HG03565 (cell line): ENCODE results near the gene GALE.
"Not testable (repeated sequence)": the region's sequence is repeated elsewhere in the genome, so short reads cannot be mapped to it uniquely, and the experiment has no call there.

ENCODE experiments used
- ATAC-seq: cut with Tn5 transposase; IDR thresholded peaks from one replicate; pipeline ENCODE4 v1.9.1; 2021; ENCODE audit warnings: mild to moderate bottlenecking, moderate library complexity; ENCODE audit not compliant: unreplicated experiment

Gene GALE

DNA sequence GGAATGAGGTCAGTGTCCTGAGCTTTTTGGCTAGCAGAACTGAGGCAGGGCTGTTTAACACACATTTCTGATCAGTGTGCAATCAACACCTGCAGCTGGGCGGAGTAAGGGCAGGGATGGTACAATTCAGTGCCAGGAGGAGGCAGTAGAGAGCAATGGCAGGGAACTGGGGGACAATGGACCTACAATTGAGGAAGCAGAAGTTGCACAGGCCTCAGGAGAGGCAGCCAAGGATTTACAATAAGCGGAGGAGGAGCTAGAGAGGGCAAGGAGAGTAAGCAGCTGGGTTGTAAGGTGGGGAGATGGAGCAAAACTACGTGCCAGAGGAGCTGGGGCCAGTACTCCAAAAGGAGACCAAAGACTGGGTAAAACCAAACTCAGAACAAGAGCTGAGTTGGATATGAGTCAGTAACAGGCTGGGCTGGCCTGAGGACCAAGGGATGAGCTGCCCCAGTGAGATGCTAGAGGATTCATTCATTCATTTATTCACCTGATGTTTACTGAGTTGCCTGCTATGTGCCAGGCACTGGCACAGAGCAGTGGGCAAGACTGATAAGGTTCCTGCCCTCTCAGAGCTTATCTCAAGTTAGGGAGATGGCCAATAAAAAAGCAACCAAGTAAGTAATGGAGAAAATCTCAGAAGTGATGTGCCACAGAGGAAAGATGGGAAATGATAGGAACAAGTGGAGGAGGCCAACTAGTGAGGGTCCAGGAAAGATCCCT is 10.4 kb upstream of the GALE start:
- ATAC-seq, result no peak

DNA sequence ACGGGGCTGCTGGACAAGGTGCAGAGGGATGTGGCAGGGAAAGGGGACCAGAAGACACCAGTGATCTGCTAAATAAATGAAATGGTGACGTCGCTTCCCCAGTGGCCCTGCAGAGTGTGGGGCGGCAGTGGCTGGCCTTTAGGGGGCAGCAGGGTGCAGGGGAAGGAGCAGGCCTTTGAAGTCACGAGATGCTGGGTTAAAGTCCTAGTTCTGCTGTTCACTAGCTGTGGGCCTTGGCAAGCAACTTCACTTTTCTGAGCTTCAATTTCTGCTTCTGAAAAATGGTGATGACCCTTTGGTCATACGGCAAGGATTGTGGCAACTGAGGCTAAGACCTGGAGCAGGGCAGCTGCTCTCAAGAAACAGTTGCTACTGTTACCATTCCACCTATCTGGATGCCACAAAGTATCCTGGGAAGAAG is 9.2 kb upstream of the GALE start:
- no peak for ATAC-seq

DNA sequence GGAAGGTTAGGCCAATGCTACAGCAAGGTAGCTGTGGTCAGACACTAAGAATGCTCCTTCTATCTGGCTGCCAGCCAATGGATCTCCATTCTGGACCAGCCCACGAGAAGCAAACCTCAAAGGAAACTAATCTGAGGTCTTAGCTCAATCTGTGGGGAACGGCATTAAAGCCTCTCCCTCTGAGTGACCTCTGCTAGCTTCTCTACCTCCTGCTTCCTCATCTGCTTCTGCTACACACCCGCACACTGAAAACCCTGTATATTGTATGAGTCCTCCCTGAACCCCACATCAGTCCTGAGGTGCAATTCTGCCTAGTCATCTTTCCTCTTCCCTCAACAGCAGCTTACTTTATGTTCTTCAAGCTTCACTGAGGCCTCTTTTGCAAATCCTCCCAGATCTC is 6.9 kb upstream of the GALE start:
- no peak for ATAC-seq

DNA sequence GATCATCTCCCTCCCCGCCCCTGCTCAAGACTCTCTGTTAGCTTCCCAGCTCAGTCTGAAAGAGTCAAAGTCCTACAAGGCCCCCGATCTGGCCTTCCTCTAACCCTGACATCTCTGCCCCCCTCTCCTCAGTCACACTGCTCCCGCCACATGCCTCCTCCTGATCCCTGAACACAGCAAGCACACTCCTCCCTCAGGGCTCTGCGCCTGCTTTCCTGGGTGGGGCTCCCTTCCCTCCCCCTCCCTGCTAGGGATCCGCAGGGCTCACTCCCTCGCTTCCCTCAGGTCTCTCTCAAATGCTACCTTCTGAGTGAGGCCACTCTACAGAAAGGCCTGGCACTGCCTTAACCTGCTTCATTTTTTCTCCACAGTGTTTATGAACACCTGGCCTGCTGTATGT is 5.7 kb upstream of the GALE start:
- ATAC-seq, result no peak

DNA sequence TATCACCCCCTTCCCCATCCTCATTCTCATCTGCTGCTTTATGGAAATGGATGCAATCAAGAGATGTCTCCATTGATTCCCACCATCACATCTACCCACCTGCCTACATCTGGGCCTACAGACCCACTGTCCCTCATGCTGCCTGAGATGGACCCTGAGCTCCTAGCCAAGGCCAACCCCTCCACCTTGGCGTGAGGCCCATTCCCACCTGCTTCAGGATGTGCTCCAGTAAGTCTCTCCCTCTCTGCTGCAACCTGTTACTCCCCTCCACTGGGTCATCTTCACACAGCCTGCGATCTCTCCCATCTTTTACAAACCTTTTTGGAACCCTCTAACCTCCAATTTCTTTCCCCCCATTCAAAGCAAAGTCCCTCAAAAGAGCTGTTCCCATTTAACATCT is 4.5 kb upstream of the GALE start:
- no peak for ATAC-seq

DNA sequence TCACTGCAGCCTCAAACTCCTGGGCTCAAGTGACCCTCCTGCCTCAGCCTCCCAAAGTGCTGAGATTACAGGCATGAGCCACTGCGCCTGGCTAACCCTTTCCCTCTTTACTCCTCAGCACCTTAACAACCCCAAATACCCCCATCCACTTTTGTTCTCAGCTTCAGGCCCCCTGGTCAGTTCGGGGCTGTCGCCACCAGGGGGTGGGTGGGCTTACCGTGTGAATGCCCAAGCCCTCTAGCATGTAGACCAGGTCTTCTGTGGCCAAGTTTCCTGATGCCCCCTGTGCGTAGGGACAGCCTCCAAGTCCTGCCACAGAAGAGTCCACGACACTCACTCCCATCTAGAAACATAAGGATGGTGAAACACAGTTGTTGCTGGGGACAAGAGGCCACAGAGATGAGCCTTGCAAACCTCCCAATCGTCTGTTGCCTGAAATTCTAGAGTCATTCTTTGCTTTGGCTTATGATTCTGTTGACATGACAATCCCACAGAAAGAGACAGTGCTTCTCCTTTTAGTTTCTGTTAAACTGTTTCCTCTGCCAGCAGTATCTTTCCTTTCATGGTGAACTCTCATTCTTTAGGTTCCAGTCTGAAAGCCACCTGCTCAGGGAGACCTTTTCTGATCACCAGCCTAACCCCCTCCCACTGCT is 3.8 kb upstream of the GALE start:
- ATAC-seq, result no peak

GRCh38 chr1:23803674-23804073 is 3.1 kb upstream of the GALE start:
- ATAC-seq, result no peak

DNA sequence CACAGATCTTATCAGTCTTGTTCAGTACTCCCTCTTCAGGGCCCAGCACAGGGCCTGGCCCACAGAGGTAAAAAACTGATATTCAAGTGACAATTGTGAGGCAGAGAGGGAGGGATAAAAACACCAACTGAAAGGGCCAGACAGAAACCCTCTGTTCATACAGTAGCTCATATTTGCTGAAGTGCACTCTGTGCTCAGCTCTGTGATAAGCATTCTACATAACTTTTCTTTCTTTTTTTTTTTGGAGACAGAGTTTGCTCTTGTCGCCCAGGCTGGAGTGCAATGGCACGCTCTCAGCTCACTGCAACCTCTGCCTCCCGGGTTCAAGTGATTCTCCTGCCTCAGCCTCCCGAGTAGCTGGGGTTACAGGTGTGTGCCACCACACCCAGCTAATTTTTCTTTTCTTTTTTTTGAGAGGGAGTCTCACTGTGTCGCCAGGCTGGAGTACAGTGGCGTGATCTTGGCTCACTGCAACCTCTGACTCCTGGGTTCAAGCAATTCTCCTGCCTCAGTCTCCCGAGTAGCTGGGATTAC is 2.3 kb upstream of the GALE start:
- ATAC-seq, result not testable (repeated sequence)

- ATAC-seq, result no peak
These were observed 1.3 kb upstream of the GALE start for GRCh38 chr1:23801876-23802275.

- ATAC-seq, result no peak
These were observed 789 bp upstream of the GALE start for GRCh38 chr1:23801338-23801748.

DNA sequence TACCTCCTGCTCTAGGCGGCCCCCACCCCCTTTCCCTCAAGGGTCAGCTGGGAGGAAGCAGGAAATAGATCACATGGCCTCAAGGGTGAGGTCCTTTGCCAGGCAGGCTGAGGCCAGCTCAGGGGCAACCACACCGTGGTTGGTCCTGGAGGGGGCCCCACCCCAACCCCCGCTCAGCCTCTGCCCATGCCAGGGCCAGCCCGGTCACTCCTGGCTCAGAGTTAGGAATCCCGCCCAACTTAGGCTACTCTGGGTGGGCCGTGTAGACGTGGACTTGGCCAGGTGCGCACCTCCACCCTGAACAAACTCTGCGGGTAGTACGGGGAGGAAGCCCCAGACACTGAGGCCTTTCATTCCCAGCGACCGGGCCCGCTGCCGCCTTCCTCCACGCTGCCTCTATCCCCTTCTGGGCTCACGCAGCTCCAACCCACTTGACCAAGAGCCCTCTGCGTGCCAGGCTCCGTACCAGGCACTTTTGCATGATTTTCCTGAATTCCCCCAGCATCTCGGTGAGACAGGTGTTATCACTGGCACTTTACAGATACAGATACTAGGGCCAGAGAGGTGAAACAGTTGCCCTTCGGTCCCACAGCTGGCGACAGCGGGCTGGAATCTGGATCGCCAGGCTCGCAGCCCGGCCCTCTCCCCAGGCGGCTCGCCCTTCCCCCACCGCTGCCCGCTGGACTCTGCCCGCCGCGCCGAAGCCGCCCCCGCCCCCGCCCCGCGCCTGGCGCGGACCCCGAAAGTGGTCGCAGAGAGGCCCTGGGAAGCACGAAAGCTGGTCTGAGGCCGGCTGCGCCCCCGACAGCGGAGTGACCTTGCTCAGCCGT is 769 bp downstream of the GALE start:
- ATAC-seq, result no peak

DNA sequence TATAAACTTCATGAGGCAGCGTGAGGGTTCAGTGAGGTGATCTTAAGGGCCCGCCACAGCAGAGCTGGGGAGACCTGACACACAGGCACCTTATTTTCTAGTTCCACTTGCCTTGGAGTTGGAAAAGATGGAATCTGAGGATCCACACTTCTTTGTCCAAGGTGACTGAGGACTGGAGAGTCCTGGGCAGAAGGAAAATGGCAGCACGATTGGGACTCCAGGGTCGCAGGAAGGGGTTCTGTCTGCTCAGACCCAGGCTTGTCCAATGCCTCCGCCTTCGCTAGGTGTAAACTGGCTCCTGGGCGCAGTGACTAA is 1.3 kb downstream of the GALE start:
- no peak for ATAC-seq

DNA sequence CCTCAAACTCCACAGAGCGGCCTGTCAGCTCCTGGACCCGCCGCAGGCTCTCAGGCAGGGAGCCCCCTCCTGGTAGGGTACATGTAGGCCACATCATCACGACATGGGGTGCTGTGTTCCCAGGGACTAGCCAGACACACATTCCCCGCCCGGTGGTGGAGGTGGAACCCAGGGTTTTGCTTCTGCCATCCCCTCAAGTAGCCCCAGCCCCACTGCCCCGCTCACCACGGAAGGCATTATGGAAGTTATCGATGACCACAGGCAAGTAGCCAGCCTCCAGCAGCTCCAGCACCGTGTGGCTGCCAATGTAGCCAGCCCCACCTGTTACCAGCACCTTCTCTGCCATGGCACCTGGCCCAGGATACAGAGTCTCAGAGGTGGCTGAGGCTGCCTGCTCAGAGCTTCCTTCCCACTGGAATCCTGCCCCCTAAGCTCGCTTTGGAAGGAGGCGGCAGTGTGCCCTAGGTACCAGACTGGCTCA is 1.9 kb downstream of the GALE start:
- ATAC-seq, result no peak

- no peak for ATAC-seq
These were observed 2.8 kb downstream of the GALE start for GRCh38 chr1:23797478-23798448.

DNA sequence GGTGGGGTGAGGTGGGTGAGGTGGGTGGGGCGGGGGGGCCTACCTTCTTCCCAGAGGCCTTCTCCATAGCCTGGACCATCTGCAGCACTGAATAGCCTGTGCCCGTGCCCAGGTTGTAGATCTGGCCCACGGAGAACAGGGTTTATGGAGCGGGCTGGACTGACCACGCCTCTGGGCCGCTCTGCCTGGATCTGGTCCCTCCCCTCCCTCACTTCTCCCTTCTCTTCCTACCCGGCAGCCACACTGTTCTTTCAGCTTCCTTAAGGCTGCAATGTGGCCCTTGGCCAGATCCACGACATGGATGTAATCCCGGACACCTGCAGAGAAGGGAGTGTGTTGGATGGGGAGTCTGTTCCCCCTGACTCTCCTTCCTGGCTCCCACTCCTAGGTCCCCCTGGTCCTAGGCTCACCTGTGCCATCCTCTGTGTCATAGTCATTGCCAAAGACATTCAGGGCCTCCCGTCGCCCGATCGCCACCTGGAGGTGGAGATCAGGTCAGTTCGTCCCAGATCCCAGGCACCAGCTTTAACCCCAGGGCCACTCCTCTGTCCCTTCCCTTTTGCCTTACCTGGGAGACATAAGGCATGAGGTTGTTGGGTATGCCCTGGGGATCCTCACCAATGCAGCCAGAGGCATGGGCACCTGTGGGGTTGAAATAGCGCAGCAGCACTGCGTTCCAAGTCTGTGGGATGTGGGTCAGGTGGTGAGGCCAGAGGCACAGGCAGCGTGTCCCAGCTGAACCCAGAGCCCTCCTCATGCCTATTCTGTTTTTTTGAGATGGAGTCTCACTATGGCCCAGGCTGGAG is 3.9 kb downstream of the GALE start:
- ATAC-seq, result no peak

- no peak for ATAC-seq
These were observed 4.7 kb downstream of the GALE start for GRCh38 chr1:23795676-23796465.

- not testable (repeated sequence) for ATAC-seq
These were observed 5.8 kb downstream of the GALE start for GRCh38 chr1:23794732-23795182.

DNA sequence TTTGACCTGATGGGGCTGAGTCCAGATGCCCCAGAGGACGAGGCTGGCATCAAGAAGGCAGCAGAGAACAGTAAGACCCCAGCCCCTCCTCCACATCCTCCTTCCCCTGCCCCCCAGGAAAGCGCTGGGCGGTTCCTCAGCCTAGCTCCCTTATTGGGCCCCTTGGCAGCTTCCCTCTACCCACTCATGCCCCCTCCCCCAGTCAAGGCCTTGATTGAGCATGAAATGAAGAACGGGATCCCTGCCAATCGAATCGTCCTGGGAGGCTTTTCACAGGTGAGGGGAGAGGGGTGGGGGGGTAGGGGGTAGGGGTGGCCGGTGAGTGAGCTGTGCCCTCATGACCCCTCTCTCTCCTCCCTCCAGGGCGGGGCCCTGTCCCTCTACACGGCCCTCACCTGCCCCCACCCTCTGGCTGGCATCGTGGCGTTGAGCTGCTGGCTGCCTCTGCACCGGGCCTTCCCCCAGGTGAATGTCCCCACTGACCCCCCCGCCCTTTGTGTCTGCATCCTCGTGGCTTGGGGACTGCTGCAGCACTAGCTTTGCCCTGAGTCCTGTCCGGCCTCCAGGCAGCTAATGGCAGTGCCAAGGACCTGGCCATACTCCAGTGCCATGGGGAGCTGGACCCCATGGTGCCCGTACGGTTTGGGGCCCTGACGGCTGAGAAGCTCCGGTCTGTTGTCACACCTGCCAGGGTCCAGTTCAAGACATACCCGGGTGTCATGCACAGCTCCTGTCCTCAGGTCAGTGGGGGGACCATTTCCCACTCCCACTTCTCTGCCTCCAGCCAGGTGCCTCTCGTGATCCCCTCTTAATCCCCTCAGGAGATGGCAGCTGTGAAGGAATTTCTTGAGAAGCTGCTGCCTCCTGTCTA is 6.5 kb downstream of the GALE start:
- ATAC-seq, result no peak
